H1 (cell line): ENCODE measurements around the gene FNIP2.

ENCODE experiments used
- GABPA ChIP-seq: IDR thresholded peaks from 2 replicates; pipeline ENCODE4 v1.6.1; 2011; ENCODE audit warnings: mild to moderate bottlenecking, low read length, moderate library complexity, borderline replicate concordance; ENCODE audit not compliant: insufficient read depth
- GTF2F1 ChIP-seq: IDR thresholded peaks from 2 replicates; pipeline ENCODE4 v1.6.1; 2012; ENCODE audit warnings: low read depth, low read length, improper control_type of control experiment, borderline replicate concordance
- HDAC2 ChIP-seq, 2 experiments: fragments of 300-600 bp in 1 of 2; sonication (generic) in 1 of 2; IDR thresholded peaks; 2 replicates each; pipeline ENCODE4 v1.6.1; 2011 to 2012; ENCODE audit warnings: low read depth in 2 of 2, low read length in 2 of 2, mild to moderate bottlenecking in 2 of 2, moderate library complexity in 2 of 2, borderline replicate concordance in 1 of 2, inconsistent platforms in 1 of 2
- KDM1A ChIP-seq: fragments of 200-600, 300-600 bp; sonication (generic); IDR thresholded peaks from 2 replicates; pipeline ENCODE4 v1.7.1; 2016; ENCODE audit warnings: mild to moderate bottlenecking, low read length, borderline replicate concordance
- POLR2AphosphoS5 ChIP-seq: IDR thresholded peaks from 2 replicates; pipeline ENCODE4 v1.6.1; 2011; ENCODE audit warnings: low read depth, low read length
- RAD21 ChIP-seq, 2 experiments: IDR thresholded peaks in 1 of 2; conservative IDR thresholded peaks in 1 of 2; 2 replicates each; pipeline ENCODE4 v1.6.1; 2011; ENCODE audit warnings: low read depth in 2 of 2, low read length in 2 of 2, improper control_type of control experiment in 1 of 2, inconsistent platforms in 1 of 2, mild to moderate bottlenecking in 1 of 2, moderate library complexity in 1 of 2
- RXRA ChIP-seq: IDR thresholded peaks from 2 replicates; pipeline ENCODE4 v1.6.1; 2011; ENCODE audit warnings: low read depth, mild to moderate bottlenecking, low read length, moderate library complexity; ENCODE audit not compliant: insufficient read depth
- SP1 ChIP-seq: IDR thresholded peaks from 2 replicates; pipeline ENCODE4 v1.6.1; 2011; ENCODE audit warnings: low read depth, low read length
- TCF12 ChIP-seq: IDR thresholded peaks from 2 replicates; pipeline ENCODE4 v1.6.1; 2011; ENCODE audit warnings: low read depth, mild to moderate bottlenecking, low read length
- TF ChIP-seq, protein P1 (sequence below), 3 experiments: IDR thresholded peaks; 1 replicate in 2 of 3; 2 replicates in 1 of 3; pipeline versions ENCODE4 v1.5.1 to v1.6.1; 2011; ENCODE audit warnings: low read length in 3 of 3, mild to moderate bottlenecking in 3 of 3, inconsistent platforms in 2 of 3, low read depth in 1 of 3, moderate library complexity in 1 of 3; ENCODE audit not compliant: insufficient read depth in 1 of 3; ENCODE audit errors: control extremely low read depth in 1 of 3
- TF ChIP-seq, protein P2 (sequence below): IDR thresholded peaks from 2 replicates; pipeline ENCODE4 v1.6.1; 2011; ENCODE audit warnings: low read length, improper control_type of control experiment

DNA sequence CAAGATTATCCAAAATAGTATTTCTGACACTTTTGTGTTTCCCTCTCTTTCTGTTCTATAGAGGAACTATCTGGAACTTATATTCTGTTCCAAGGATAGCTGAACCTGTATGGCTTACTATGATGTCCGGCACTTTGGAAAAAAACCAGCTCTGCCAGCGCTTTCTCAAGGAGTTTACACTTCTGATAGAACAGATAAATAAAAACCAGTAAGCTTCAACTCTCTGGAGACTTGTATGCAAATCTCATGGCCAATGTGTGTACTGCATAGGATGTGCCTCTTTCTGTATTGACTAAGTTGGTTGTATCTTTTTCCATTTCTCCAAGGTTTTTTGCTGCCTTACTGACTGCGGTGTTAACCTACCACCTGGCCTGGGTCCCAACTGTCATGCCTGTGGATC is 92.5 kb downstream of the FNIP2 start:
- TF ChIP-seq GTF2F1 (no peak), POLR2AphosphoS5 (no peak), GABPA (no peak), RAD21 (IDR thresholded peaks at IDR 0.05 in 1 of 2, conservative IDR thresholded peaks at IDR 0.05 in 1 of 2; ENCODE audit: low read depth in 2 of 2, low read length in 2 of 2) (no peak), TCF12 (no peak), KDM1A (no peak), RXRA (no peak), SP1 (no peak), HDAC2 (IDR thresholded peaks at IDR 0.05; ENCODE audit: borderline replicate concordance in 1 of 2, low read depth in 2 of 2, low read length in 2 of 2) (no peak)
- TF ChIP-seq, protein P1, sequence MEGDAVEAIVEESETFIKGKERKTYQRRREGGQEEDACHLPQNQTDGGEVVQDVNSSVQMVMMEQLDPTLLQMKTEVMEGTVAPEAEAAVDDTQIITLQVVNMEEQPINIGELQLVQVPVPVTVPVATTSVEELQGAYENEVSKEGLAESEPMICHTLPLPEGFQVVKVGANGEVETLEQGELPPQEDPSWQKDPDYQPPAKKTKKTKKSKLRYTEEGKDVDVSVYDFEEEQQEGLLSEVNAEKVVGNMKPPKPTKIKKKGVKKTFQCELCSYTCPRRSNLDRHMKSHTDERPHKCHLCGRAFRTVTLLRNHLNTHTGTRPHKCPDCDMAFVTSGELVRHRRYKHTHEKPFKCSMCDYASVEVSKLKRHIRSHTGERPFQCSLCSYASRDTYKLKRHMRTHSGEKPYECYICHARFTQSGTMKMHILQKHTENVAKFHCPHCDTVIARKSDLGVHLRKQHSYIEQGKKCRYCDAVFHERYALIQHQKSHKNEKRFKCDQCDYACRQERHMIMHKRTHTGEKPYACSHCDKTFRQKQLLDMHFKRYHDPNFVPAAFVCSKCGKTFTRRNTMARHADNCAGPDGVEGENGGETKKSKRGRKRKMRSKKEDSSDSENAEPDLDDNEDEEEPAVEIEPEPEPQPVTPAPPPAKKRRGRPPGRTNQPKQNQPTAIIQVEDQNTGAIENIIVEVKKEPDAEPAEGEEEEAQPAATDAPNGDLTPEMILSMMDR (IDR thresholded peaks at IDR 0.05; ENCODE audit: control extremely low read depth in 1 of 3, insufficient read depth in 1 of 3, low read depth in 1 of 3, low read length in 3 of 3) = no peak
- TF ChIP-seq, protein P2, sequence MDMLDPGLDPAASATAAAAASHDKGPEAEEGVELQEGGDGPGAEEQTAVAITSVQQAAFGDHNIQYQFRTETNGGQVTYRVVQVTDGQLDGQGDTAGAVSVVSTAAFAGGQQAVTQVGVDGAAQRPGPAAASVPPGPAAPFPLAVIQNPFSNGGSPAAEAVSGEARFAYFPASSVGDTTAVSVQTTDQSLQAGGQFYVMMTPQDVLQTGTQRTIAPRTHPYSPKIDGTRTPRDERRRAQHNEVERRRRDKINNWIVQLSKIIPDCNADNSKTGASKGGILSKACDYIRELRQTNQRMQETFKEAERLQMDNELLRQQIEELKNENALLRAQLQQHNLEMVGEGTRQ = no peak
